GM23248 (cell line): Measurements from ENCODE around the gene FAM180B. TPM values are rescaled to one million over a fixed set of nuclear protein-coding genes. Genes with fewer than 3 reads are reported as not detected.

ENCODE experiments used
- DNase-seq: peaks from one replicate; pipeline ENCODE4 v3.0.0-alpha.2; 2015
- H2AFZ ChIP-seq: fragments of 200-600 bp; sonication (generic); 2 replicates; pipeline ENCODE4 v1.6.1; 2016; ENCODE audit warnings: antibody characterized with exemption
- H3F3A ChIP-seq: fragments of 200-600 bp; sonication (generic); 2 replicates; pipeline ENCODE4 v1.6.1; 2016; ENCODE audit warnings: mild to moderate bottlenecking, antibody characterized with exemption, mixed run types; ENCODE audit not compliant: insufficient read depth
- H3K27ac ChIP-seq: fragments of 200-600 bp; sonication (generic); 2 replicates; pipeline ENCODE4 v1.5.1; 2016; ENCODE audit warnings: mild to moderate bottlenecking
- H3K27me3 ChIP-seq: fragments of 200-600 bp; sonication (generic); replicated peaks from 2 replicates; pipeline ENCODE4 v1.6.1; 2016; ENCODE audit warnings: mild to moderate bottlenecking; ENCODE audit not compliant: insufficient read depth
- H3K36me3 ChIP-seq: fragments of 200-600 bp; sonication (generic); 2 replicates; pipeline ENCODE4 v1.6.1; 2016; ENCODE audit warnings: low read depth, mild to moderate bottlenecking
- H3K4me1 ChIP-seq: fragments of 200-600 bp; sonication (generic); 2 replicates; pipeline ENCODE4 v1.6.1; 2016; ENCODE audit warnings: mild to moderate bottlenecking; ENCODE audit not compliant: insufficient read depth
- H3K4me2 ChIP-seq: fragments of 200-600 bp; sonication (generic); one replicate; pipeline ENCODE4 v1.6.1; 2016; ENCODE audit warnings: mild to moderate bottlenecking; ENCODE audit not compliant: unreplicated experiment
- H3K4me3 ChIP-seq: fragments of 200-600 bp; sonication (generic); 2 replicates; pipeline ENCODE4 v1.5.1; 2016; ENCODE audit warnings: mild to moderate bottlenecking
- H3K79me2 ChIP-seq: fragments of 200-600 bp; sonication (generic); 2 replicates; pipeline ENCODE4 v1.6.1; 2016; ENCODE audit warnings: mild to moderate bottlenecking; ENCODE audit not compliant: insufficient read depth
- H3K9ac ChIP-seq: fragments of 200-600 bp; sonication (generic); 2 replicates; pipeline ENCODE4 v1.6.1; 2016; ENCODE audit warnings: mild to moderate bottlenecking
- H3K9me2 ChIP-seq: fragments of 200-600 bp; sonication (generic); 2 replicates; pipeline ENCODE4 v1.6.1; 2016; ENCODE audit warnings: mixed run types, mild to moderate bottlenecking, moderate library complexity; ENCODE audit not compliant: insufficient read depth
- H3K9me3 ChIP-seq: fragments of 200-600 bp; sonication (generic); one replicate; pipeline ENCODE4 v1.6.1; 2017; ENCODE audit warnings: low read depth
- H4K20me1 ChIP-seq: fragments of 200-600 bp; sonication (generic); 2 replicates; pipeline ENCODE4 v1.6.0; 2016; ENCODE audit not compliant: insufficient read depth
- EZH2 ChIP-seq: fragments of 200-600 bp; sonication (generic); IDR thresholded peaks from 2 replicates; pipeline ENCODE4 v1.6.1; 2018; ENCODE audit warnings: antibody characterized with exemption, mild to moderate bottlenecking; ENCODE audit not compliant: insufficient read depth, poor library complexity, severe bottlenecking
- EZH2phosphoT487 ChIP-seq: fragments of 200-600 bp; sonication (generic); IDR thresholded peaks from 2 replicates; pipeline ENCODE4 v1.6.1; 2018; ENCODE audit warnings: antibody characterized with exemption, moderate library complexity, mild to moderate bottlenecking, low read depth; ENCODE audit not compliant: insufficient read depth
- WGBS, 2 experiments: methylation state at CpG; one replicate each; pipeline ENCODE4 v1.1.6; 2015 to 2017; ENCODE audit warnings: low lambda C conversion rate in 2 of 2, low coverage in 1 of 2; ENCODE audit errors: missing lambda C conversion rate in 2 of 2; 5-methylcytosine and 5-hydroxymethylcytosine counted together
- in situ Hi-C: fragments of 300-500 bp; cut with MboI; formaldehyde crosslinking; loops from 2 replicates; pipeline ENCODE4 v1.15.0; 2020
- polyA plus RNA-seq: library from polyadenylated mRNA; unstranded; fragments of >200 nt; fragmentation: Nextera tagmentation; extraction: Ambion mirVana; gene quantifications from 2 replicates; pipeline ENCODE4 v1.2.1, GENCODE V29; 2016
- total RNA-seq: library from RNA; depleted of rRNA; stranded (reverse); fragments of >200 nt; shearing (Covaris generic); gene quantifications from 2 replicates; pipeline ENCODE4 v1.2.3, GENCODE V29; 2014

Gene FAM180B
- total and polyA plus RNA-seq, 2 experiments from 2014 or later, result not detected

DNA sequence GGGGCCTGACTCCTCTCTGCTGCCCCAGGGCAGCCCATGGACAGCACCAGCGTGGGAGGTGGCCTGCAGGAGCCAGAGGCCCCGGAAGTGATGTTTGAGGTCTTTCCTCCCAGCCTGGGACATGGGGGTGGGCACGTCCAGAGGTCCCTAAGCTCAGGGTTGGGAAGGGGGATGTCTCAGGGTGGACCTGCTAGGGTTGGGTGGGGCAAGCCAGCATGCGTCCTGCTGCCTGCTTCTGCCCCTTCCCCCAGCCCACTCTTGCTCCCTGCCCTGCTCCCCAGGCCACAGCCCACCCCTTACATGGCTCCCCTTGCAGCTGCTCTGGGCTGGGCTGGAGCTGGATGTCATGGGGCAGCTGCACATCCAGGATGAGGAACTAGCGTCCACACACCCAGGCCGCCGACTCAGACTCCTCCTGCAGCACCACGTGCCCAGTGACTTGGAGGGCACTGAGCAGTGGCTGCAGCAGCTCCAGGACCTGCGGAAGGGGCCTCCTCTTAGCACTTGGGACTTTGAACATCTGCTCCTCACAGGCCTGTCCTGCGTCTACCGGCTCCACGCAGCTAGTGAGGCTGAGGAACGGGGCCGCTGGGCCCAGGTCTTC lies 1.3 kb downstream of the FAM180B start:
- peak; percentile 47 for DNase-seq
- no peaks in the 10 kb centered on the region for H3K4me1 ChIP-seq
- no peak overlapping the region for H3K9ac ChIP-seq
- WGBS, 2 experiments, result 21 to 34% methylated on average over 12 to 13 of the region's 14 CpGs
- no peak overlapping the region for H3K4me3 ChIP-seq
- no peaks in the 10 kb centered on the region for H4K20me1 ChIP-seq
- no peaks in the 10 kb centered on the region for H3F3A ChIP-seq
- H3K27me3 ChIP-seq, result peaks cover 8% of the 10 kb centered on the region; the same call in 1 of the 2 replicates
- H3K79me2 ChIP-seq, result no peaks in the 10 kb centered on the region
- in situ Hi-C loops, result no loop called here
- H3K27ac ChIP-seq, result no peak overlapping the region
- H3K4me2 ChIP-seq, result no peak overlapping the region
- no peaks in the 10 kb centered on the region for H3K9me2 ChIP-seq
- H2AFZ ChIP-seq, result peak overlapping the region; percentile 48
- no peak for TF ChIP-seq EZH2
- no peak for TF ChIP-seq EZH2phosphoT487
- no peaks in the 10 kb centered on the region for H3K9me3 ChIP-seq
- H3K36me3 ChIP-seq, result peaks cover 7% of the 10 kb centered on the region; the same call in 1 of the 2 replicates

DNA sequence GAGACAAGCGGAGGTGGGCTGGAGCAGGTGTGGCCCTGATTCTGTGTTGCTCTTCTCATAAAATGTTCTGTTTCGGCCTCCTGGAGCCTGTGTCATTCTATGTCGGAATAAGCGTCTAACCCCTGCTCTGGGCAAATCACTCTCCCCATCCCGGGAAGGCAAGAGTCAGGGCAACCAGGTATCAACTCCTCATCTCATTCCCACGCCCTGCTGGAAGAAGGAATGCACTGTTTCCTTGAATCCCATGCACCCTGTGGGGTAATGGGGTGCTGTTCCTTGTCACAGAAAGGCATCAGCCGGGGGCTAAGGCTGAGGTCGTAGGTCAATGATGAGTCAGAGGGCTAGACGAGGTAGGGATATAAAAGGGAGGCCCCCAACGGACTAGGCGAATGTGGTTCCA lies 2.6 kb downstream of the FAM180B start:
- no peaks in the 10 kb centered on the region for H3F3A ChIP-seq
- H3K4me1 ChIP-seq, result 0 out of 2 replicates have a peak, but pooled peaks cover 3% of the 10 kb centered on the region
- no peaks in the 10 kb centered on the region for H3K9me2 ChIP-seq
- no peak overlapping the region for H3K4me2 ChIP-seq
- no peaks in the 10 kb centered on the region; the same call in 1 of the 2 replicates for H3K36me3 ChIP-seq
- no peak overlapping the region for H3K27ac ChIP-seq
- no peak overlapping the region for H2AFZ ChIP-seq
- no peaks in the 10 kb centered on the region for H4K20me1 ChIP-seq
- peaks cover 20% of the 10 kb centered on the region for H3K27me3 ChIP-seq
- H3K4me3 ChIP-seq, result no peak overlapping the region
- no peak overlapping the region for H3K9ac ChIP-seq
- WGBS, 2 experiments, result 90 to 91% methylated on average over 11 of the region's 11 CpGs
- no peaks in the 10 kb centered on the region for H3K79me2 ChIP-seq
- TF ChIP-seq EZH2, result no peak
- TF ChIP-seq EZH2phosphoT487, result no peak
- no peaks in the 10 kb centered on the region for H3K9me3 ChIP-seq
- in situ Hi-C loops, result no loop called here
- no peak for DNase-seq

DNA sequence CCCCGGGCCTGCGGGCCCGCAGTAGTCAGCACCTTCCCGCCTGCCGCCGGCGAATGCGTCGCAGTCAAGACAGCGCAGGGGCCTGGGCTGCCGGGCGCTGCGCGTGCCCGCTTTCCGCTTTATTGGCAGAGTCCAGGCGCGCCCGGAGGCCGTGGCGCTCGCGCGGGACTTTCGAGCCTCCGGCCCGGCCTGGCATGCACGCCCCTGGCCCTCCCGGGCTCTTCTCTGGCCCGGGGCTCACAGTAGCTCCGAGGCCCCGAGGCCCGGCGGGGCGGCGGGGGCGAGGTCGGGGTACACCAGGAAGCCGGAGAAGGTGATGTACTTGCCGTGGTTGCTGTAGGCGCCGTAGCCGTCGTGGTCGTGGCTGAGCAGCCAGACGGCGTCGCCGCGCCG lies 3.1 kb downstream of the FAM180B start:
- H3K4me3 ChIP-seq, result no peak overlapping the region

DNA sequence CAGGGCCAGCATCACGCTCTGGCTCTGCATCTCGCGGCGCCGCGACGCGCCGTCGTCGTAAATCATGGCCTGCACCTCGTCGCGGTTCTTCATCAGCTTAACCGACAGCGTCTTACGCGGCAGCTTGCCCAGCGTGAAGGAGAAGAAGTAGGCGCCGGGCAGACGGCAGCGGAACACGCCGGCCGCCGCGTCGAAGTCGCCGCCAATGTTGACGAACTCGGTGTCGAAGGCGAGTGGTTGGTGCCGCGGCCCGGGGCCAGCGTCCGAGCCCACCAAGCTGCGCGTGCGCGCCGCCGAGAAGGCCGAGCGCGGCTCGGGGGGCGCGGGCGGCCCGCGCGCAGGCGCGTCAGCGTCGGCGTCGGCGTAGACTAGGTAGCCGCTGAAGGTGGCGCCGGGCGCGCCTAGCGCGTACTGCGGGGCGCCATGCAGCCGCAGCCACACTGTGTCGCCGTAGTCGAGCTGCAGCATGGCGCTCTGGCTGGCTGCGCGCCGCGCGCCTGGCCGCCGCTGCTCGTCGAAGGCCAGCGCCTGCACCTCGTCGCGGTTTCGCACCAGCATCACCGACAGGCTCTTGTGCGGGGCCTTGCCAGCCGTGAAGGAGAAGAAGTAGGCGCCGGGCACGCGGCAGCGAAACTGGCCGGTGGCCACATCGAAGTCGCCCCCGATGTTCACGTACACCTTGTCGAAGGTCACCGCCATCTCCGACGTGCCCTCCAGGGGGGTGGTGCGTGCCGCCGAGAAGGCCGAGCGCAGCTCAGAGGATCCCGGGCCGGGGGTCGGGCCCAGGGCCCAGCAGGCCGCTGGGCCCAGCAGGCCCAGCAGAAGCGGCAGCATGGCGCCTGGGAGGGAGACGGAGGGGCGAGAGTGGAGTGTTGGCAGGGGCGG lies 3.7 kb downstream of the FAM180B start:
- Histone ChIP-seq H3K4me1 (0 out of 2 replicates have a peak, but pooled peaks cover 3% of the 10 kb centered on the region), H2AFZ (no peak overlapping the region), H3K36me3 (no peaks in the 10 kb centered on the region), H3K4me2 (no peak overlapping the region), H3K9me3 (no peaks in the 10 kb centered on the region), H3K79me2 (no peaks in the 10 kb centered on the region), H3K27ac (no peak overlapping the region), H4K20me1 (no peaks in the 10 kb centered on the region), H3F3A (no peaks in the 10 kb centered on the region), H3K9me2 (no peaks in the 10 kb centered on the region), H3K27me3 (peaks cover 31% of the 10 kb centered on the region), H3K4me3 (no peak overlapping the region), H3K9ac (no peak overlapping the region)
- in situ Hi-C loops, result no loop called here
- DNase-seq, result no peak
- TF ChIP-seq EZH2phosphoT487, result no peak
- TF ChIP-seq EZH2, result no peak
- 85 to 94% methylated on average over 83 to 122 of the region's 122 CpGs for WGBS, 2 experiments

More for the DNA sequence above, 3.1 kb downstream of the FAM180B start:
- Histone ChIP-seq H3K36me3 (no peaks in the 10 kb centered on the region; the same call in 1 of the 2 replicates), H3F3A (no peaks in the 10 kb centered on the region), H3K9me2 (no peaks in the 10 kb centered on the region), H3K79me2 (no peaks in the 10 kb centered on the region), H2AFZ (no peak overlapping the region), H3K27me3 (peaks cover 25% of the 10 kb centered on the region), H3K9me3 (no peaks in the 10 kb centered on the region), H3K9ac (no peak overlapping the region), H3K27ac (no peak overlapping the region), H4K20me1 (no peaks in the 10 kb centered on the region), H3K4me1 (0 out of 2 replicates have a peak, but pooled peaks cover 3% of the 10 kb centered on the region), H3K4me2 (no peak overlapping the region)
- 80 to 82% methylated on average over 49 to 50 of the region's 51 CpGs for WGBS, 2 experiments
- in situ Hi-C loops, result no loop called here
- no peak for TF ChIP-seq EZH2phosphoT487
- no peak for DNase-seq
